Activated naive CD8-positive, alpha-beta T cell (primary cell): ENCODE measurements around the gene DPY19L2.
"Not testable (repeated sequence)": the region's sequence is repeated elsewhere in the genome, so short reads cannot be mapped to it uniquely, and the experiment has no call there.

Experiments used
- H3K27ac Mint-ChIP-seq: one replicate; pipeline ENCODE4 v1.8.0; 2021; ENCODE audit warnings: mixed read lengths
- H3K27me3 Mint-ChIP-seq: one replicate; pipeline ENCODE4 v1.8.0; 2021; ENCODE audit warnings: mixed read lengths
- H3K36me3 Mint-ChIP-seq: one replicate; pipeline ENCODE4 v1.8.0; 2021; ENCODE audit warnings: mixed read lengths
- H3K4me1 Mint-ChIP-seq: one replicate; pipeline ENCODE4 v1.8.0; 2021; ENCODE audit warnings: low read depth, mixed read lengths
- H3K4me3 Mint-ChIP-seq: one replicate; pipeline ENCODE4 v1.8.0; 2021; ENCODE audit warnings: mild to moderate bottlenecking, mixed read lengths
- H3K9me3 Mint-ChIP-seq: one replicate; pipeline ENCODE4 v1.8.0; 2021; ENCODE audit warnings: low read depth, mixed read lengths

DPY19L2 gene

GRCh38 chr12:63609281-63609680 lies 59.0 kb downstream of the DPY19L2 start:
- H3K27me3 Mint-ChIP-seq, H3K36me3 Mint-ChIP-seq, H3K9me3 Mint-ChIP-seq, H3K27ac Mint-ChIP-seq, H3K4me1 Mint-ChIP-seq, H3K4me3 Mint-ChIP-seq: not testable (repeated sequence)

DNA sequence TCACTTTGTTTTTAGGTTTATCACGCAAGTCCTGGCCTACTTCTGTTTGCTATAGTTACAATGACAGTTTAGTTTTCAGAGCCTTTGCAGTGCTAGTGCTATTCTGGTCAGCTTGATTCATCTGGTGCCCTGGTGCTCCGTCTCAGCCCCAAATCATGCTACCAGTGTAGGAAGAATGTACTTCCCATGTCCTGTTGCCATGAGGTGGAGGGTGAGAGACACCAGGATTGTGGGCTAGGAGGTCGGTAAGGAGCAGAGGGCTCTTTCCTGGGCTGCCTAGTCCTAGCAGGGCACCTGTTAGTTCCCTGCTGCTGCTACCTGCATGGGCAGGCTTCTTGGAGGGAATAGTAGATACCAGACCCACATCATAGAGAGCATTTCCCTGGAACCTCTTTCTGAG lies 63.3 kb downstream of the DPY19L2 start:
- not testable (repeated sequence) for H3K4me1 Mint-ChIP-seq, H3K9me3 Mint-ChIP-seq, H3K36me3 Mint-ChIP-seq, H3K27ac Mint-ChIP-seq, H3K27me3 Mint-ChIP-seq, H3K4me3 Mint-ChIP-seq

DNA sequence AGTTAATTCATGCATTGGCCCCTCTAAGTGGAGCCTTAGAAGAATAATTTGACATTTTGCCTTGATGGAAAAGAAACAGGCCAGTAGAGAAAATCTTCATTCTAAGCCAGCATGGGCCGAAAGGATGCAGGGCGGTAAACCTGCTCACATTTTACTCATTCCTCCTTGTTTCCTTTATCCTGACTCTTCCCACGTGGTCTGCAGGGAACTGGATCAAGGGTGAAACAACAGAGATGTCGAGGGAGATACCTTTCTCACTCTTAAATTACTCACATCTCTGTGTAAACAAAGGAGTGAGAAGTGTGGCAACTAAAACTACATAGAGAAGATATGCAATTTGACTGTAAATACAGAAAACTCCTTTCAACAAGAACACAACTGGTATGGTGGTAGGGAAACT lies 73.5 kb downstream of the DPY19L2 start:
- not testable (repeated sequence) for H3K4me1 Mint-ChIP-seq, H3K27me3 Mint-ChIP-seq, H3K36me3 Mint-ChIP-seq, H3K9me3 Mint-ChIP-seq, H3K27ac Mint-ChIP-seq, H3K4me3 Mint-ChIP-seq

DNA sequence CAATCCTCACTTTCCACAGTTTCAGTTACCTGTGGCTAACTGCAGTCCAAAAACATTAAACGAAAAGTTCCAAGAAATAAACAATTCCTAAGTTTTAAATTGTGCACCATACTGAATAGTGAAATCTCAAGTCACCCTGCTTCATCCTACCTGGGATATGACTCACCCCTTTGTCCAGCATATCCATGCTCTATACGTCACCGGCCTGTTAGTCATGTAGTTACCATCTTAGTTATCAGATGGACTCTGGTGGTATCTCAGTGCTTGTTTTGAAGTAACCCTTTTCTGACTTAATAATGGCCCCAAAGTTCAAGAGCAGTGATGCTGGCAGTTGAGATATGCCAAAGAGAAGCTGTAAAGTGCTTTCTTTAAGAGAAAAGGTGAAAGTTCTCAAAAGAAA lies 83.9 kb downstream of the DPY19L2 start:
- not testable (repeated sequence) for H3K27me3 Mint-ChIP-seq, H3K4me1 Mint-ChIP-seq, H3K36me3 Mint-ChIP-seq, H3K4me3 Mint-ChIP-seq, H3K9me3 Mint-ChIP-seq, H3K27ac Mint-ChIP-seq

DNA sequence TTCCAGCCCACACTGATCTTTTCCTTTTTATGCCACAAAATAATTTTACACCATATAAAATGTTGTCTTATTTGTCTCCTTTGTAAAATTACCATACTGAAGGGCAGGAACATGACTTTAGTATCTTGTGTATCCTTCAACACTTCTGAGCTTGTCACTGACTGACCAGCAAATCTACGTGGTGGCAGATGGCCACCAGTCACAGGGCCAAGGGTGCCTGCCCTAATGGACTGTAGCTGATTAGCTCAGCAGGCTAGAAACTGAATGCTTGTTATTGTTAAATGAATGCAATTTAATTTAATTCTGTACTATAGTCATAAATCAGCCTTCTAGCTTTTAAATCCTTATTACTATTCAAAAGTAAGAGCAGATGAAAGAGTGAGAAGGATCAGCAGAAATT lies 85.0 kb downstream of the DPY19L2 start:
- not testable (repeated sequence) for H3K27ac Mint-ChIP-seq, H3K27me3 Mint-ChIP-seq, H3K36me3 Mint-ChIP-seq, H3K4me1 Mint-ChIP-seq, H3K4me3 Mint-ChIP-seq, H3K9me3 Mint-ChIP-seq

GRCh38 chr12:63577631-63578030 lies 90.7 kb downstream of the DPY19L2 start:
- H3K4me1 Mint-ChIP-seq, H3K4me3 Mint-ChIP-seq, H3K27me3 Mint-ChIP-seq, H3K27ac Mint-ChIP-seq, H3K9me3 Mint-ChIP-seq: not testable (repeated sequence)
- H3K36me3 Mint-ChIP-seq, result peaks cover 14% of the 10 kb centered on the region

DNA sequence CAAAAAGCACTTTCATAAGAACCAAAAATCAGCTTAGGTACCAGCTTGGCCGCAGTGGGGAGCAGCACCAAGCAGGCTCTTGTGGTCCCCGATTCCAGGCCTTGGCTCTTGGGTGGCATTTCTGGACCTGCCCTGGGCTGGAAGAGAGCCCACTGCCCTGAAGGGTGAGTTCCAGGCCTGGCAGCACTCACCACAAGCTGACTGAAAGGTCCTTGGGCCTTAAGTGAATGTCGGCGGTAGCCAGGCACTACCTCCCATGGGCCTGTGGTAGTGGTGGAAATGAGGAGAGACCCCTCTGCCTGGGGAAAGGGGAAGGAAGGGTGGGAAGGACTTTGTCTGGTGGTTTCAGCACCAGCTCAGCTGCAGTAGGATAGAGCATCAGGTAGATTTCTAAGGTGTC lies 96.3 kb downstream of the DPY19L2 start:
- not testable (repeated sequence) for H3K4me3 Mint-ChIP-seq, H3K4me1 Mint-ChIP-seq, H3K9me3 Mint-ChIP-seq, H3K27ac Mint-ChIP-seq, H3K27me3 Mint-ChIP-seq
- H3K36me3 Mint-ChIP-seq, result peaks cover 32% of the 10 kb centered on the region

DNA sequence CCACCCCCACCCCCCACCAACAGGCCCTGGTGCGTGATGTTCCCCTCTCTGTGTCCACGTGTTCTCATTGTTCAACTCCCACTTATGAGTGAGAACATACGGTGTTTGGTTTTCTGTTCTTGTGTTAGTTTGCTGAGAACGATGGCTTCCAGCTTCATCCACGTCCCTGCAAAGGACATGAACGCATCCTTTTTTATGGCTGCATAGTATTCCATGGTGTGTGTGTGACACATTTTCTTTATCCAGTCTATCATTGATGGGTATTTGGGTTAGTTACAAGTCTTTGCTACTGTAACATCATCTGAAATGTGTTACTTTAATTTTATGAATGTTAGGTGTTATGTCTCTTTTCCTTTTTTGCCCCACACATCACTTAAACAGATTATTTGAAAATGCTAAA lies 109.8 kb downstream of the DPY19L2 start:
- not testable (repeated sequence) for H3K4me1 Mint-ChIP-seq, H3K9me3 Mint-ChIP-seq, H3K36me3 Mint-ChIP-seq, H3K27me3 Mint-ChIP-seq, H3K4me3 Mint-ChIP-seq, H3K27ac Mint-ChIP-seq

- not testable (repeated sequence) for H3K4me3 Mint-ChIP-seq, H3K9me3 Mint-ChIP-seq, H3K27ac Mint-ChIP-seq, H3K4me1 Mint-ChIP-seq, H3K27me3 Mint-ChIP-seq, H3K36me3 Mint-ChIP-seq
These were observed 116.9 kb downstream of the DPY19L2 start for GRCh38 chr12:63551397-63551796.

- H3K4me3 Mint-ChIP-seq, H3K27ac Mint-ChIP-seq, H3K27me3 Mint-ChIP-seq, H3K9me3 Mint-ChIP-seq, H3K4me1 Mint-ChIP-seq, H3K36me3 Mint-ChIP-seq: not testable (repeated sequence)
These were observed 119.3 kb downstream of the DPY19L2 start for GRCh38 chr12:63549034-63549433.

DNA sequence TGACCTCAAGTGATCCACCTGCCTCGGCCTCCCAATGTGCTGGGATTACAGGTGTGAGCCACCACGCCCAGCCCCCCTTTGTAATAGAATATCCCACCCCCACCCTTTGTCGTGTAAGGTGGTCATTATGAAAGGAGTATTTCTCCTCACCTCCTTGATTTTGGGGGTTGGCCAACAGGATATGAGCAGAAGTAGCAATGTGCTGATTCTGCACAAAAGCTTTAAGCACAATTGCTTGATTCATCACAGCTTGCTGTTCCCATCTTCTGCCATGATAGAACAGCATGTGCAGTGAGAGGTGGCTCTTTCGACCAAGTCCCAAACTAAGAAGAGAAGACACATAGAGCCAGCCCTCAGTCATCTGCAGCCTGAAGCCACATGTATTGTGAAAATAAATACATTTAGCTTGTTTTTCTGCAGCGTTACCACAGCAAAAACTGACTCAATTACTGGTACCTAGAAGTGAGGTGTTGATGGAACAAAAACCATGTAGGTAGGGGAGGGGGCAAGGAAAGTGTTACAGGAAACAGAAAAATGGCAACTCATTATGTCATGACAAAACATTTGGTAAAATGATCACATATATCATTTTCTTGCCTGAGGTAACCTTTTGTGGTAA lies 122.9 kb downstream of the DPY19L2 start:
- H3K27ac Mint-ChIP-seq, H3K4me3 Mint-ChIP-seq, H3K36me3 Mint-ChIP-seq, H3K27me3 Mint-ChIP-seq, H3K4me1 Mint-ChIP-seq, H3K9me3 Mint-ChIP-seq: not testable (repeated sequence)

GRCh38 chr12:63538656-63539055 lies 129.6 kb downstream of the DPY19L2 start:
- not testable (repeated sequence) for H3K4me1 Mint-ChIP-seq, H3K27ac Mint-ChIP-seq, H3K4me3 Mint-ChIP-seq, H3K9me3 Mint-ChIP-seq, H3K36me3 Mint-ChIP-seq, H3K27me3 Mint-ChIP-seq

GRCh38 chr12:63537838-63538237 lies 130.5 kb downstream of the DPY19L2 start:
- not testable (repeated sequence) for H3K27me3 Mint-ChIP-seq, H3K36me3 Mint-ChIP-seq, H3K4me3 Mint-ChIP-seq, H3K27ac Mint-ChIP-seq, H3K4me1 Mint-ChIP-seq, H3K9me3 Mint-ChIP-seq

DNA sequence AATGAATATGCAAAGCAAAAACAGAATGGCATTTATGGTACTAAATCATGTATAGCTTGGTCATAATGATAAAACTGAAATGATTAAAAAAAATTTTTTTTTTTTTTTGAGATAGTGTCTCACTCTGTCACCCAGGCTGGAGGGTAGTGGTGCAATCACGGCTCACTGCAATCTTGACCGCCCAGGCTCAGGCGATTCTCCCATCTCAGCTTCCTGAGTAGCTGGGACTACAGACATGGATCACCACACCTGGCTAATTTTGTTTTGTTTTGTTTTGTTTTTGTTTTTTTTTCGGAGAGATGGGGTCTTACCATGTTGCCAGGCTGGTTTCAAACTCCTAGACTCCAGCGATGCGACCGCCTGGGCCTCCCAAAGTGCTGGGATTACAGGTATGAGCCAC lies 138.7 kb downstream of the DPY19L2 start:
- H3K27ac Mint-ChIP-seq, H3K36me3 Mint-ChIP-seq, H3K9me3 Mint-ChIP-seq, H3K4me3 Mint-ChIP-seq, H3K27me3 Mint-ChIP-seq, H3K4me1 Mint-ChIP-seq: not testable (repeated sequence)

- H3K27me3 Mint-ChIP-seq, result no peaks in the 10 kb centered on the region
- no peaks in the 10 kb centered on the region for H3K4me1 Mint-ChIP-seq
- no peaks in the 10 kb centered on the region for H3K9me3 Mint-ChIP-seq
- H3K27ac Mint-ChIP-seq, result no peak overlapping the region
- H3K36me3 Mint-ChIP-seq, result no peaks in the 10 kb centered on the region
- H3K4me3 Mint-ChIP-seq, result no peak overlapping the region
These were observed 142.5 kb downstream of the DPY19L2 start for GRCh38 chr12:63525831-63526230.

GRCh38 chr12:63521706-63522105 lies 146.6 kb downstream of the DPY19L2 start:
- Mint-ChIP-seq H3K4me1 (no peaks in the 10 kb centered on the region), H3K9me3 (no peaks in the 10 kb centered on the region), H3K27me3 (no peaks in the 10 kb centered on the region), H3K4me3 (no peak overlapping the region), H3K27ac (no peak overlapping the region), H3K36me3 (no peaks in the 10 kb centered on the region)
